Muscle of back (tissue), 11 donors: Measurements from ENCODE around the gene NUDT17. TPM values are rescaled to one million over a fixed set of nuclear protein-coding genes. Genes with fewer than 3 reads are reported as not detected.

Source experiments
- DNase-seq, 3 donors: peaks; one replicate each; pipeline versions ENCODE4 v3.0.0 to v3.0.0-alpha.2; 2013
- polyA plus RNA-seq, 10 donors: library from polyadenylated mRNA; unstranded; fragments of 120-200 nt; gene quantifications; one replicate each; pipeline ENCODE4 v1.2.1, GENCODE V29; 2013; ENCODE audit not compliant: insufficient read length in 10 of 10

Gene NUDT17
- polyA plus RNA-seq, 10 donors: 8.4 to 17.9 (median 12.9) TPM

DNA sequence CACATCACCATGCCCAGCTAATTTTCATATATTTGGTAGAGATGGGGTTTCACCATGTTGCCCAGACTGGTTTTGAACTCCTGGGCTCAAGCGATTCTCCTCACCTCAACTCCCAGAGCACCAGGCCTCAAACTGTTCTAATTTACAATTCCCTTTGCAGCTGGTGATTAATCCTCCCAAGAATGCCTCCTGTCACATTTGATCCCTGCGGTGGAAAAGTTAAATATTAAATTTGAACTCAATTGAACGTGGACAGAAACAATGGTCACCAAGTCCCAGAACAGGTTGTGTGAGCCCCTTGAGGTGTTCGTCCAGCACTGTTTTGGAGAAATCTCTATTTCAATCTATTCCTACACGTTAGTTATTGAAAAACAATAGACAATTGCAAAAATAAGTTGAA, 42.2 kb downstream of the NUDT17 start:
- DNase-seq: no peak

GRCh38 chr1:145889722-145890121, 44.3 kb downstream of the NUDT17 start:
- no peak for DNase-seq

GRCh38 chr1:145891143-145891542, 45.7 kb downstream of the NUDT17 start:
- DNase-seq: no peak

- peak; percentile 95 to 98 (median 96) for DNase-seq
Observed at GRCh38 chr1:145891587-145892485, 46.4 kb downstream of the NUDT17 start.

DNA sequence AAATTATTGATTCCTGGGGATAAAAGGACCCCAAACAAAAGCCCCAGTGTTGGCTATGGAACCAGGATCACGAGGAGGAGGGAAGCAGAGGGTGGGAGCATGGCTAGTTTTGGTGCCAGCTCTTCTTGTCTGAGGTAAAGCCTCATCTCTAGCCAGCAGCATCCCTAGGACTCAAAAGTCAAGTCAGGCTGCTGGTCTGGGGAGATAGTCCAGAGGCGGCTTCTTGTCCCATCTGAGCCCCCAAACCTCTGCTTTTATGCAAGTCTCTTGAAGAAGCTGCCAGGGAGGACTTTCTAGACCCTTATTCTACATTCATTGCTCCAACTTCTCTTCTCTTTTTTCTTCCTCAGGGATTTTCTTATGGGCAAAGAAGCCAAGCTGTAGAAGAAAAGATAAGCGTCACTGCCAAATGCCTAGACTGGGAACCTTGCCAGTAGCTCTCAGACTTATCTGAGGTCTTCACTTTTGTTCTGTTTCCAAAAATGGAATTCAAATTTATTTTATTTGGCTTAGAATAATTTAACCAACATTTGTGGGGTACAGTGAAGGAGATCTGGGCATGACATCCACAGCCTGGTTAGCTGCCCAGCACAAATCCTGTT, 47.2 kb downstream of the NUDT17 start:
- DNase-seq: no peak

DNA sequence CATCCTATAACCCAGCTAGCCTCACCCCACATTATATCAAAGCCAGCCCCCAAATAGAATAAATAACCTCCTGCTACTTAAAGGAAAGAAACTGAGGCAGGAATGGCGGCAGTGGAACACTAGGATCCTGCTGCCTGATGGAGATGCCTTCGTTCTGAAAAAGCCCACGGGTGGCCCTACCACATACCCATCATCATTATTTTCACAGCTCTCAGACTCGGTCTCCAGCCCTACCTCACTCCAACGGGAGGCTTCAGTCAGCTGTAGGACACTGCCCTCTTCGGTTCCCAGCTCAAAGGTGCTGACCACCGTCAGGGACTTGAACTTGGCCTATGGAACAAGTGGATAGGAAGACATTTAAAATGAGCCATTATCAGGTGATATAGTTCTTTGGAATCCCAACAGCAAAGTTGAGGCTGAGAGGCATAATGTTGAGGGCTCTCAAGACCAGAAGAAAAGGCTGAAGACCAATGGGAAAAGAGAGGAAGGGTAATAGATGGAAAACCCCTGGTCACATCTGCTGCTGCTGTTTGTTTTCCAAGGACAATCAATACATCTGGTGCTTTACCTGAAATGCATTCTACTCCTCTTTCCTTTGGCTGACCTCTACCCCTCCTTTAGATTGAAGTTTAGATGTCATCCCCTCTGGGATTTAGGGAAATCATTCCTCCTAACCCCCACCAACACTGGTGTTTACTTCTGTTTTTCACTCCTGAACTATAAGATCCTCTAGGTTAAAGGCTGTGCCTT, 48.1 kb downstream of the NUDT17 start:
- no peak for DNase-seq

DNA sequence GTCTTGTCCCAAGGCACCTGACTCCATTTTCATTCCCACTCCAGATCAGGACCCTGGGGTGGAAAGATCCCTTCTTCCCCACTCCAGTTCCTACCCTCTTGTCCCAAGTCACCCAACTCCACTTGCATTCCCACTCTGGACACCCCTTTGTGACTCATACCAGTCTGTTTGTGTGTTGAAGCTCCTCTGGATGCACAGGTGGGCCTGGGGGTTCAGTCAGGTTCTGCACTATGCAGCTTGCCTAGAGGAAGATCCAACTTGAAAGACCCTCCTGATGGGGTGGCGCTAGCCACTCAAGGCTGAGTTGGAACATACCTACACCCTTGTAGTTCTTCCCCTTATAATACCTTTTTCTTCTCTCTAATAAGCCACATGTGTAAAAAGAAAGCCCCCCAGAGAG, 50.0 kb downstream of the NUDT17 start:
- no peak for DNase-seq

DNA sequence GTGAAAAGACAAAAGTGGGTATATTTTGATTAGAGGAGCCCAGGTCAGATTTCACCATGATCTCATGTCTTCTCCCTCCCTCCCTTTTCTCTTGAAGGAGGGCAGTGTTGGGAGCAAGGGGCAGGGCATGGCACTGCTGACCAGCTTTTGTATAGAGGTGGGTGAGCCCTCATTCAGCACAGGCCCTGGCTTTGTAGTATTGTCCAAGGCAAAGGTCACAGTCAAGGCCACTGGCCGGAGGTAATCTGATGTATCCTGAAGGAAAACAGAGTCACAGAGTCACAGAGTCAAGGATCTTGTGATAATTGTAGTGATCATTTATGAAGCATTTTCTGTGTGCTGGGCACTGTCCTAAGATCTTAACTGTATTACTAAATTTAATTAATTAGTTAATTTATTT, 52.5 kb downstream of the NUDT17 start:
- no peak for DNase-seq

Other genes starting within 250 kb of the NUDT17 start
- 10 to 100 TPM in 8 of 10 donors, 1 to 10 TPM in 2; 9.7 to 19.1 (median 14.1) TPM for gene GPR89A, start 237.6 kb upstream of the NUDT17 start, polyA plus RNA-seq
- 1 to 10 TPM in 4 of 10 donors, under 1 TPM in 6; 0.34 to 1.5 (median 0.91) TPM for gene PDZK1, start 138.3 kb upstream of the NUDT17 start, polyA plus RNA-seq
- gene CD160, start 126.1 kb upstream of the NUDT17 start, polyA plus RNA-seq: 1 to 10 TPM in 4 of 10 donors, under 1 TPM in 6; 0.25 to 1.8 (median 0.62) TPM
- 10 to 100 TPM; 11.2 to 21.2 (median 15.5) TPM for gene RNF115, start 21.5 kb upstream of the NUDT17 start, polyA plus RNA-seq
- 10 to 100 TPM; 18.2 to 22.9 (median 21.0) TPM for gene POLR3C, start 21.4 kb upstream of the NUDT17 start, polyA plus RNA-seq
- 10 to 100 TPM; 37.9 to 62.4 (median 45.7) TPM for gene PIAS3, start 13.5 kb downstream of the NUDT17 start, polyA plus RNA-seq
- 1 to 10 TPM; 1.8 to 4.6 (median 2.3) TPM for gene ANKRD35, start 40.2 kb downstream of the NUDT17 start, polyA plus RNA-seq
- 10 to 100 TPM in 2 of 10 donors, 1 to 10 TPM in 8; 2.4 to 17.0 (median 7.5) TPM for gene ITGA10, start 64.4 kb downstream of the NUDT17 start, polyA plus RNA-seq
- gene PEX11B, start 73.1 kb downstream of the NUDT17 start, polyA plus RNA-seq: 10 to 100 TPM; 19.5 to 27.3 (median 23.9) TPM
- 100 to 1,000 TPM; 113 to 144 (median 122) TPM for gene RBM8A, start 81.9 kb downstream of the NUDT17 start, polyA plus RNA-seq
- gene LIX1L, start 112.4 kb downstream of the NUDT17 start, polyA plus RNA-seq: 10 to 100 TPM; 26.1 to 33.0 (median 30.1) TPM
- 1 to 10 TPM in 6 of 10 donors, under 1 TPM in 4; 0.73 to 1.4 (median 1.1) TPM for gene ANKRD34A, start 118.9 kb downstream of the NUDT17 start, polyA plus RNA-seq
- 10 to 100 TPM; 32.9 to 41.1 (median 37.8) TPM for gene POLR3GL, start 119.1 kb downstream of the NUDT17 start, polyA plus RNA-seq
- gene TXNIP, start 150.9 kb downstream of the NUDT17 start, polyA plus RNA-seq: 100 to 1,000 TPM; 214 to 318 (median 275) TPM
- 100 to 1,000 TPM; 103 to 254 (median 180) TPM for gene HJV, start 176.1 kb downstream of the NUDT17 start, polyA plus RNA-seq